HepG2 (cell line): ENCODE measurements around the gene MFSD11. TPM values are rescaled to one million over a fixed set of nuclear protein-coding genes. Genes with fewer than 3 reads are reported as not detected.
A peak's percentile ranks its signal among the peaks of the same experiment; 100 is the strongest.

Experiments
- ARNTL ChIP-seq: sonication (generic); formaldehyde crosslinking; IDR thresholded peaks from 2 replicates; pipeline ENCODE4 v1.4.0; 2020; ENCODE audit warnings: mild to moderate bottlenecking, missing genetic modification reagents
- CAMTA2 ChIP-seq: sonication (generic); formaldehyde crosslinking; IDR thresholded peaks from 2 replicates; pipeline ENCODE4 v1.4.0; 2020; ENCODE audit warnings: mild to moderate bottlenecking, missing genetic modification reagents, borderline replicate concordance
- HDAC1 ChIP-seq: sonication (generic); formaldehyde crosslinking; IDR thresholded peaks from 2 replicates; pipeline ENCODE4 v1.5.1; 2020; ENCODE audit warnings: mild to moderate bottlenecking, missing genetic modification reagents
- HHEX ChIP-seq: IDR thresholded peaks from 2 replicates; pipeline ENCODE4 v1.6.1; 2016; ENCODE audit warnings: control low read depth
- KDM5A ChIP-seq: fragments of 200-600 bp; sonication (generic); IDR thresholded peaks from 2 replicates; pipeline ENCODE4 v1.7.0; 2018; ENCODE audit warnings: antibody characterized with exemption, mild to moderate bottlenecking, low read length, borderline replicate concordance
- MEF2D ChIP-seq: sonication (generic); formaldehyde crosslinking; IDR thresholded peaks from 2 replicates; pipeline ENCODE4 v1.5.1; 2020; ENCODE audit warnings: mild to moderate bottlenecking, missing genetic modification reagents
- MXI1 ChIP-seq: IDR thresholded peaks from 3 replicates; pipeline ENCODE4 v1.6.1; 2012; ENCODE audit warnings: low read depth, low read length, inconsistent platforms, borderline replicate concordance
- PHF8 ChIP-seq: sonication (generic); formaldehyde crosslinking; IDR thresholded peaks from 2 replicates; pipeline ENCODE4 v1.5.0; 2020; ENCODE audit warnings: missing genetic modification reagents
- RARA ChIP-seq: IDR thresholded peaks from 2 replicates; pipeline ENCODE4 v1.6.1; 2016; ENCODE audit warnings: missing genetic modification reagents, missing compliant biosample characterization
- SIN3A ChIP-seq: IDR thresholded peaks from 2 replicates; pipeline ENCODE4 v1.6.1; 2011; ENCODE audit warnings: low read depth, mild to moderate bottlenecking, control low read depth, low read length, borderline replicate concordance
- ZHX2 ChIP-seq, 2 experiments: sonication (generic) in 1 of 2; formaldehyde crosslinking in 1 of 2; IDR thresholded peaks; 2 replicates each; pipeline versions ENCODE4 v1.6.1 to v1.9.0; 2014 to 2022; ENCODE audit warnings: antibody characterized with exemption in 1 of 2, borderline replicate concordance in 1 of 2, inconsistent platforms in 1 of 2, low read depth in 1 of 2, missing genetic modification reagents in 1 of 2
- ZNF30 ChIP-seq: sonication (generic); formaldehyde crosslinking; IDR thresholded peaks from 2 replicates; pipeline ENCODE4 v1.5.0; 2020; ENCODE audit warnings: mild to moderate bottlenecking, missing genetic modification reagents
- ZNF513 ChIP-seq: sonication (generic); formaldehyde crosslinking; conservative IDR thresholded peaks from 2 replicates; pipeline ENCODE4 v1.5.0; 2020; ENCODE audit warnings: missing genetic modification reagents
- ZNF530 ChIP-seq: sonication (generic); formaldehyde crosslinking; IDR thresholded peaks from 2 replicates; pipeline ENCODE4 v1.5.0; 2020; ENCODE audit warnings: low read depth, mild to moderate bottlenecking, missing genetic modification reagents
- ZNF558 ChIP-seq: sonication (generic); formaldehyde crosslinking; IDR thresholded peaks from 2 replicates; pipeline ENCODE4 v1.9.0; 2022; ENCODE audit warnings: mild to moderate bottlenecking, missing genetic modification reagents, borderline replicate concordance
- ZNF615 ChIP-seq: sonication (generic); formaldehyde crosslinking; IDR thresholded peaks from 2 replicates; pipeline ENCODE4 v1.5.0; 2020; ENCODE audit warnings: mild to moderate bottlenecking, missing genetic modification reagents, borderline replicate concordance
- ZNF777 ChIP-seq: sonication (generic); formaldehyde crosslinking; IDR thresholded peaks from 2 replicates; pipeline ENCODE4 v1.4.0; 2020; ENCODE audit warnings: missing genetic modification reagents
- polyA plus RNA-seq, 8 experiments: library from polyadenylated mRNA; depleted of rRNA in 3 of 8; stranded (reverse) in 7 of 8; unstranded in 1 of 8; fragments of >200 nt; fragmentation: Illumina TruSeq in 4 of 8; extraction: Trizol in 4 of 8; gene quantifications; 2 replicates each; pipeline versions ENCODE4 v1.2.1 to v1.2.3, GENCODE V29; 2011 to 2016; ENCODE audit warnings: low read depth in 4 of 8, missing spikeins in 1 of 8, mixed read lengths in 1 of 8; ENCODE audit not compliant: insufficient read depth in 1 of 8
- total RNA-seq, 5 experiments: library from RNA; depleted of rRNA; stranded (reverse); fragments of >200 nt; fragmentation: Illumina TruSeq; extraction: Trizol; gene quantifications; 2 replicates each; pipeline ENCODE4 v1.2.3, GENCODE V29; 2016; ENCODE audit warnings: low read depth in 1 of 5
- TF ChIP-seq, protein P1 (sequence below): sonication (generic); formaldehyde crosslinking; IDR thresholded peaks from 2 replicates; pipeline ENCODE4 v1.8.1; 2023; ENCODE audit warnings: mild to moderate bottlenecking, moderate library complexity, missing genetic modification reagents
- TF ChIP-seq, protein P2 (sequence below): sonication (generic); IDR thresholded peaks from 2 replicates; pipeline ENCODE4 v1.6.1; 2016; ENCODE audit warnings: low read depth, borderline replicate concordance

MFSD11 gene
- total and polyA plus RNA-seq, 2 of the 13 experiments (the other 11 are each of a cell fraction or from before 2014, with no cell fraction given): 26.1 to 36.3 TPM

DNA sequence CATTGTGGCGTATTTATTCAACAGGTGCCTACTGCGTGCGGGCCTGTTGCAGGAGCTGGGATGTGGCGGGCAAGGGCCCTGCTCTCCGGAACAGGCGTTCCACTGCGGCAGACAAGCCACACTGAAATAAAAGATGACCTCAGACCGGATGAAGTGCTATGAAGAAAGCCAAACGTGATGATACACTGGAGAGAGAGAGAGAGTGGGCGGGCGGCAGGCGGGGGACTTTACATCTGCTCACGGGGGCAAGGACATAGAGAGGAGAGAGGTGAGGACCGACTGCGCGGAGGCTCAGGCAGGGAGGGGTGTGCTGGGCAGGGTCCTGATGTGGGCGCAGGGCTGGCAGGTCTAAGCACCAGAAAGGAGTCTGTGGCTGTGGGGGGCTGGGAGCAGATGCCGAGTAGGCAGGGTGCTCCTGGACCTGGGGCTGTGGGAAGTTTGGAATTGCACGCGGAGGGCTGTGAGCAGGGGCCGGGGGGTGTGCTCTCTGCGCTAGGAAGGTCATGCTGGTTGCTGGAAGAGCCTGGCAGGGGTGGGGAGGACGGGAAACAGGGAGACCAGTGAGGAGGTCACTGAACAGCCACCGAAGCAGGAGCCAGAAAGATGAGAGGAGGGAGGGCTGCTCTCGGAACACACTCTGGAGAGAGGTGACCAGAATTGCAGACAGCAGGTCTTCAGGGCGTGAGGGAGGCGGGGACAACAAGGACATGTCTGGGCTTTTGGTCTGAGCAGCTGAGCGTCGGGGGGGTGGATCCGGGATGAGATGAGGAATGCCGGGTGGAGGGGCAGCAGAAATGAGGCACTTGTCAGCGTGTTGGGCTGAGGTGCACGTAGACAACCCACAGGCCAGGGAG, 37.1 kb upstream of the MFSD11 start (continued):
- TF ChIP-seq ARNTL (CRISPR knock-in tag) (peak; percentile 85), MEF2D (CRISPR knock-in tag) (no peak; the same call in none of the 2 replicates), ZHX2 (IDR thresholded peaks at IDR 0.05; ENCODE audit: low read depth) (peak; percentile 58; the same call in 1 of the 2 replicates), ZHX2 (CRISPR knock-in tag; IDR thresholded peaks at IDR 0.05; ENCODE audit: borderline replicate concordance) (no peak), RARA (CRISPR knock-in tag) (peak; percentile 60; the same call in 1 of the 2 replicates), ZNF513 (CRISPR knock-in tag) (no peak), HHEX (CRISPR knock-in tag) (no peak), MXI1 (no peak; the same call in 2 of the 3 replicates), KDM5A (no peak; the same call in 1 of the 2 replicates), PHF8 (peak; percentile 47; the same call in 1 of the 2 replicates), ZNF777 (peak; percentile 64), ZNF530 (CRISPR knock-in tag) (no peak), ZNF615 (CRISPR knock-in tag) (no peak; the same call in 1 of the 2 replicates), SIN3A (no peak), CAMTA2 (CRISPR knock-in tag) (peak; percentile 82; the same call in 1 of the 2 replicates), ZNF30 (CRISPR knock-in tag) (no peak), HDAC1 (CRISPR knock-in tag) (peak; percentile 90), ZNF558 (CRISPR knock-in tag) (no peak)
- TF ChIP-seq, protein P1, sequence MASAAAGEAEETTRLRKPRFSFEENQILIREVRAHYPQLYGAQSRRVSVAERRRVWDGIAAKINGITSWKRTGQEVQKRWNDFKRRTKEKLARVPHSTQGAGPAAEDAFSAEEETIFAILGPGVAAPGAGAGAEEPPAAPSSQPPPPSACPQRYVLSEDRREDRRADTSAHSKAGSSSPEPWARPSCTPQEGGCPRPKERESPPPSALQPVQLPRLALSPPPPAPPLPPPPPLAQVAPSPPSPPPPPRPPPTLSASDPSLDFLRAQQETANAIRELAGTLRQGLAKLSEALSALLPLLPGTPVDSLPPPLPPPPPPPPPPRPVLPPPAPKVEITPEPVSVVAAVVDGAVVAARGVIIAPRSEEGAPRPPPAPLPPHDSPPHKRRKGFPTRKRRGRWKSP: 0 out of 2 replicates have a peak, but pooled peaks have one; percentile 14
- TF ChIP-seq, protein P2, sequence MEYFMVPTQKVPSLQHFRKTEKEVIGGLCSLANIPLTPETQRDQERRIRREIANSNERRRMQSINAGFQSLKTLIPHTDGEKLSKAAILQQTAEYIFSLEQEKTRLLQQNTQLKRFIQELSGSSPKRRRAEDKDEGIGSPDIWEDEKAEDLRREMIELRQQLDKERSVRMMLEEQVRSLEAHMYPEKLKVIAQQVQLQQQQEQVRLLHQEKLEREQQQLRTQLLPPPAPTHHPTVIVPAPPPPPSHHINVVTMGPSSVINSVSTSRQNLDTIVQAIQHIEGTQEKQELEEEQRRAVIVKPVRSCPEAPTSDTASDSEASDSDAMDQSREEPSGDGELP: peak; percentile 91; the same call in 1 of the 2 replicates
